OCI-LY3 (cell line): Measurements from ENCODE around the gene ABTB2.

Experiments used
- EZH2phosphoT487 ChIP-seq: fragments of 200-600 bp; shearing (Covaris generic); IDR thresholded peaks from 2 replicates; pipeline ENCODE4 v1.6.1; 2018; ENCODE audit warnings: antibody characterized with exemption, mixed run types, low read depth
- TF ChIP-seq, protein P1 (sequence below): fragments of 200-600, 300-600 bp; sonication (generic); IDR thresholded peaks from 2 replicates; pipeline ENCODE4 v1.5.1; 2014; ENCODE audit warnings: antibody characterized with exemption, low read length, low read depth

DNA sequence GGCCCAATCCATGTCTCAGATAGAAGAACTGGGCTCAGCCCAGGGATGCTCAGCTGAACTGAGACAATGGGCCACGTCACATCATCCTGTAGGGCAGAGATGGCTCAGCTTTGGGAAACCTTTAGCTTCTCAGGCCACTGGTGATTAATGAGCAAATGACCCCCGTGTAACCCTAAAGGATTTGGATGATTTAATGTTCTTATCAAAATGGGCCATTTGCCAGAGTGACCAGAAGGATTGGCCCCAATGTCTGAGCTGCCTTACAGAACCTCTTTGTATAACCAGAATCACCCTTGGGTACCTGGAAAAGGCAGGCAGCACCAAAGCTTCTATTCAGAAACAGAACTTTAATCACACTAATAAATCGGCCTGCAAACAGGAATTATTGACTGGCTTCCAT is 73.7 kb downstream of the ABTB2 start:
- TF ChIP-seq, protein P1, sequence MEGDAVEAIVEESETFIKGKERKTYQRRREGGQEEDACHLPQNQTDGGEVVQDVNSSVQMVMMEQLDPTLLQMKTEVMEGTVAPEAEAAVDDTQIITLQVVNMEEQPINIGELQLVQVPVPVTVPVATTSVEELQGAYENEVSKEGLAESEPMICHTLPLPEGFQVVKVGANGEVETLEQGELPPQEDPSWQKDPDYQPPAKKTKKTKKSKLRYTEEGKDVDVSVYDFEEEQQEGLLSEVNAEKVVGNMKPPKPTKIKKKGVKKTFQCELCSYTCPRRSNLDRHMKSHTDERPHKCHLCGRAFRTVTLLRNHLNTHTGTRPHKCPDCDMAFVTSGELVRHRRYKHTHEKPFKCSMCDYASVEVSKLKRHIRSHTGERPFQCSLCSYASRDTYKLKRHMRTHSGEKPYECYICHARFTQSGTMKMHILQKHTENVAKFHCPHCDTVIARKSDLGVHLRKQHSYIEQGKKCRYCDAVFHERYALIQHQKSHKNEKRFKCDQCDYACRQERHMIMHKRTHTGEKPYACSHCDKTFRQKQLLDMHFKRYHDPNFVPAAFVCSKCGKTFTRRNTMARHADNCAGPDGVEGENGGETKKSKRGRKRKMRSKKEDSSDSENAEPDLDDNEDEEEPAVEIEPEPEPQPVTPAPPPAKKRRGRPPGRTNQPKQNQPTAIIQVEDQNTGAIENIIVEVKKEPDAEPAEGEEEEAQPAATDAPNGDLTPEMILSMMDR, result no peak
- no peak for TF ChIP-seq EZH2phosphoT487
